Liver (tissue), 9 donors: Measurements from ENCODE around the gene RBKS. TPM values are rescaled to one million over a fixed set of nuclear protein-coding genes. Genes with fewer than 3 reads are reported as not detected.

Experiments
- DNase-seq: peaks from one replicate; pipeline ENCODE4 v3.0.0-alpha.2; 2017; ENCODE audit warnings: low spot score
- H3K27ac ChIP-seq, 2 donors: one replicate each; pipeline ENCODE4 v1.7.0; 2013; ENCODE audit warnings: inconsistent platforms in 2 of 2, low read length in 2 of 2, control low read depth in 1 of 2, low read depth in 1 of 2, mild to moderate bottlenecking in 1 of 2
- H3K27me3 ChIP-seq, 4 donors: one replicate each; pipeline versions ENCODE4 v1.6.1 to v1.7.0; 2013; ENCODE audit warnings: low read length in 3 of 4, inconsistent platforms in 1 of 4, mild to moderate bottlenecking in 1 of 4, moderate library complexity in 1 of 4; ENCODE audit not compliant: control insufficient read depth in 4 of 4, insufficient read depth in 4 of 4
- H3K36me3 ChIP-seq, 4 donors: one replicate each; pipeline versions ENCODE4 v1.6.1 to v1.7.0; 2013; ENCODE audit warnings: low read length in 3 of 4, mild to moderate bottlenecking in 3 of 4, low read depth in 1 of 4, moderate library complexity in 1 of 4; ENCODE audit not compliant: control insufficient read depth in 4 of 4, insufficient read depth in 3 of 4
- H3K4me1 ChIP-seq, 4 donors: one replicate each; pipeline versions ENCODE4 v1.6.1 to v1.7.0; 2013; ENCODE audit warnings: low read length in 3 of 4, mild to moderate bottlenecking in 3 of 4, moderate library complexity in 1 of 4; ENCODE audit not compliant: control insufficient read depth in 4 of 4, insufficient read depth in 4 of 4
- H3K4me3 ChIP-seq, 3 donors: one replicate each; pipeline versions ENCODE4 v1.6.1 to v1.7.0; 2013; ENCODE audit warnings: low read length in 3 of 3, control low read depth in 1 of 3, low read depth in 1 of 3, mild to moderate bottlenecking in 1 of 3
- H3K9ac ChIP-seq, 2 donors: one replicate each; pipeline ENCODE4 v1.7.0; 2013; ENCODE audit warnings: low read length in 2 of 2, mild to moderate bottlenecking in 2 of 2, moderate library complexity in 2 of 2, control low read depth in 1 of 2, low read depth in 1 of 2
- H3K9me3 ChIP-seq, 4 donors: one replicate each; pipeline versions ENCODE4 v1.6.1 to v1.7.0; 2013; ENCODE audit warnings: low read length in 3 of 4; ENCODE audit not compliant: control insufficient read depth in 4 of 4
- ATF3 ChIP-seq: IDR thresholded peaks from 2 replicates; pipeline ENCODE4 v1.6.1; 2016; ENCODE audit warnings: antibody characterized with exemption
- CTCF ChIP-seq: fragments of 150-350 bp; IDR thresholded peaks from 2 replicates; pipeline ENCODE4 v1.5.1; 2017; ENCODE audit warnings: improper control_type of control experiment, low read depth, low read length; ENCODE audit not compliant: missing input control
- EGR1 ChIP-seq, 2 donors: IDR thresholded peaks; 2 replicates each; pipeline ENCODE4 v1.6.1; 2016 to 2018; ENCODE audit warnings: antibody characterized with exemption in 2 of 2, low read depth in 2 of 2
- FOXA1 ChIP-seq: IDR thresholded peaks from 2 replicates; pipeline ENCODE4 v1.6.1; 2016; ENCODE audit warnings: antibody characterized with exemption
- FOXA2 ChIP-seq: IDR thresholded peaks from 2 replicates; pipeline ENCODE4 v1.6.1; 2016; ENCODE audit warnings: antibody characterized with exemption
- GABPA ChIP-seq, 2 donors: IDR thresholded peaks in 1 of 2; conservative IDR thresholded peaks in 1 of 2; 2 replicates each; pipeline ENCODE4 v1.6.1; 2016; ENCODE audit warnings: antibody characterized with exemption in 2 of 2, mild to moderate bottlenecking in 1 of 2, moderate library complexity in 1 of 2
- HNF4A ChIP-seq, 2 donors: conservative IDR thresholded peaks; 2 replicates each; pipeline ENCODE4 v1.6.1; 2016; ENCODE audit warnings: antibody characterized with exemption in 2 of 2, mild to moderate bottlenecking in 2 of 2
- HNF4G ChIP-seq: IDR thresholded peaks from 2 replicates; pipeline ENCODE4 v1.6.1; 2016; ENCODE audit warnings: antibody characterized with exemption
- JUND ChIP-seq, 2 donors: IDR thresholded peaks; 2 replicates each; pipeline ENCODE4 v1.6.1; 2016; ENCODE audit warnings: antibody characterized with exemption in 2 of 2
- NR2F2 ChIP-seq: IDR thresholded peaks from 2 replicates; pipeline ENCODE4 v1.6.1; 2016; ENCODE audit warnings: antibody characterized with exemption
- RAD21 ChIP-seq, 2 donors: IDR thresholded peaks; 2 replicates each; pipeline ENCODE4 v1.6.1; 2016; ENCODE audit warnings: antibody characterized with exemption in 2 of 2, mild to moderate bottlenecking in 2 of 2
- RXRA ChIP-seq, 2 donors: IDR thresholded peaks; 2 replicates each; pipeline ENCODE4 v1.6.1; 2017 to 2018; ENCODE audit warnings: antibody characterized with exemption in 2 of 2, mild to moderate bottlenecking in 1 of 2
- SP1 ChIP-seq: IDR thresholded peaks from 2 replicates; pipeline ENCODE4 v1.6.1; 2018; ENCODE audit warnings: antibody characterized with exemption, mild to moderate bottlenecking
- TAF1 ChIP-seq: conservative IDR thresholded peaks from 2 replicates; pipeline ENCODE4 v1.6.1; 2016; ENCODE audit warnings: antibody characterized with exemption, mild to moderate bottlenecking
- YY1 ChIP-seq: IDR thresholded peaks from 2 replicates; pipeline ENCODE4 v1.6.1; 2016; ENCODE audit warnings: antibody characterized with exemption, mild to moderate bottlenecking
- ZBTB33 ChIP-seq: IDR thresholded peaks from 2 replicates; pipeline ENCODE4 v1.6.1; 2016; ENCODE audit warnings: antibody characterized with exemption
- WGBS: extraction: QIAGEN DNeasy Blood & Tissue Kit; methylation state at CpG from one replicate; pipeline ENCODE4 v1.1.7; 2013; 5-methylcytosine and 5-hydroxymethylcytosine counted together
- polyA plus RNA-seq, 2 donors: library from polyadenylated mRNA; stranded (reverse) in 1 of 2; unstranded in 1 of 2; fragments of 200-250 nt in 1 of 2; fragments of >200 nt in 1 of 2; fragmentation: Nextera tagmentation in 1 of 2; extraction: Ambion mirVana in 1 of 2; gene quantifications; one replicate each; pipeline versions ENCODE4 v1.2.1 to v1.2.3, GENCODE V29; 2013 to 2015
- total RNA-seq, 2 donors: library from RNA; depleted of rRNA; stranded (reverse); fragments of >200 nt; gene quantifications; one replicate each; pipeline ENCODE4 v1.2.3, GENCODE V29; 2014
- TF ChIP-seq, protein P1 (sequence below): IDR thresholded peaks from 2 replicates; pipeline ENCODE4 v1.6.1; 2016; ENCODE audit warnings: antibody characterized with exemption
- TF ChIP-seq, protein P2 (sequence below): IDR thresholded peaks from 2 replicates; pipeline ENCODE4 v1.6.1; 2016; ENCODE audit warnings: antibody characterized with exemption, mild to moderate bottlenecking
- donor health status: healthy.
- donor health status: healthy.
- donor health status: healthy.
- donor health status: healthy.
- donor health status: healthy.

Gene RBKS
- total and polyA plus RNA-seq, 4 donors, result 6.3 to 18.8 (median 15.2) TPM

- Histone ChIP-seq H3K4me1 (no peaks in the 10 kb centered on the region), H3K27me3 (no peaks in the 10 kb centered on the region), H3K9ac (no peak overlapping the region), H3K36me3 (no peaks in the 10 kb centered on the region), H3K9me3 (no peaks in the 10 kb centered on the region), H3K27ac (no peak overlapping the region), H3K4me3 (no peak overlapping the region)
- no peak for TF ChIP-seq HNF4G
- no peak for TF ChIP-seq TAF1
- TF ChIP-seq RXRA (IDR thresholded peaks at IDR 0.05), result no peak
- no peak for TF ChIP-seq JUND (IDR thresholded peaks at IDR 0.05)
- no peak for TF ChIP-seq HNF4A (conservative IDR thresholded peaks at IDR 0.05)
- no peak for TF ChIP-seq GABPA (IDR thresholded peaks at IDR 0.05 in 1 of 2, conservative IDR thresholded peaks at IDR 0.05 in 1 of 2)
- no peak for TF ChIP-seq ZBTB33
- TF ChIP-seq, protein P1, sequence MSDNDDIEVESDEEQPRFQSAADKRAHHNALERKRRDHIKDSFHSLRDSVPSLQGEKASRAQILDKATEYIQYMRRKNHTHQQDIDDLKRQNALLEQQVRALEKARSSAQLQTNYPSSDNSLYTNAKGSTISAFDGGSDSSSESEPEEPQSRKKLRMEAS, result no peak
- no peak for TF ChIP-seq FOXA2
- no peak for TF ChIP-seq YY1
- no peak for TF ChIP-seq EGR1 (IDR thresholded peaks at IDR 0.05; ENCODE audit: low read depth in 2 of 2)
- no peak for TF ChIP-seq RAD21 (IDR thresholded peaks at IDR 0.05)
- no peak for TF ChIP-seq FOXA1
- TF ChIP-seq SP1, result no peak
- TF ChIP-seq CTCF, result no peak
- no peak for TF ChIP-seq ATF3
- TF ChIP-seq, protein P2, sequence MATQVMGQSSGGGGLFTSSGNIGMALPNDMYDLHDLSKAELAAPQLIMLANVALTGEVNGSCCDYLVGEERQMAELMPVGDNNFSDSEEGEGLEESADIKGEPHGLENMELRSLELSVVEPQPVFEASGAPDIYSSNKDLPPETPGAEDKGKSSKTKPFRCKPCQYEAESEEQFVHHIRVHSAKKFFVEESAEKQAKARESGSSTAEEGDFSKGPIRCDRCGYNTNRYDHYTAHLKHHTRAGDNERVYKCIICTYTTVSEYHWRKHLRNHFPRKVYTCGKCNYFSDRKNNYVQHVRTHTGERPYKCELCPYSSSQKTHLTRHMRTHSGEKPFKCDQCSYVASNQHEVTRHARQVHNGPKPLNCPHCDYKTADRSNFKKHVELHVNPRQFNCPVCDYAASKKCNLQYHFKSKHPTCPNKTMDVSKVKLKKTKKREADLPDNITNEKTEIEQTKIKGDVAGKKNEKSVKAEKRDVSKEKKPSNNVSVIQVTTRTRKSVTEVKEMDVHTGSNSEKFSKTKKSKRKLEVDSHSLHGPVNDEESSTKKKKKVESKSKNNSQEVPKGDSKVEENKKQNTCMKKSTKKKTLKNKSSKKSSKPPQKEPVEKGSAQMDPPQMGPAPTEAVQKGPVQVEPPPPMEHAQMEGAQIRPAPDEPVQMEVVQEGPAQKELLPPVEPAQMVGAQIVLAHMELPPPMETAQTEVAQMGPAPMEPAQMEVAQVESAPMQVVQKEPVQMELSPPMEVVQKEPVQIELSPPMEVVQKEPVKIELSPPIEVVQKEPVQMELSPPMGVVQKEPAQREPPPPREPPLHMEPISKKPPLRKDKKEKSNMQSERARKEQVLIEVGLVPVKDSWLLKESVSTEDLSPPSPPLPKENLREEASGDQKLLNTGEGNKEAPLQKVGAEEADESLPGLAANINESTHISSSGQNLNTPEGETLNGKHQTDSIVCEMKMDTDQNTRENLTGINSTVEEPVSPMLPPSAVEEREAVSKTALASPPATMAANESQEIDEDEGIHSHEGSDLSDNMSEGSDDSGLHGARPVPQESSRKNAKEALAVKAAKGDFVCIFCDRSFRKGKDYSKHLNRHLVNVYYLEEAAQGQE, result no peak
- no peak for TF ChIP-seq NR2F2
- WGBS, result 81% methylated on average over 4 of the region's 4 CpGs
- DNase-seq, result no peak
Observed at GRCh38 chr2:27931361-27931950, 41.3 kb upstream of the RBKS start.
